Spleen (tissue), 7 donors: ENCODE results near the gene MINK1.
"Not testable (repeated sequence)": the region's sequence is repeated elsewhere in the genome, so short reads cannot be mapped to it uniquely, and the experiment has no call there.

ENCODE experiments used
- POLR2A ChIP-seq, 3 donors: fragments of 450-650 bp; IDR thresholded peaks; one replicate each; pipeline ENCODE4 v1.5.1; 2017; ENCODE audit warnings: antibody characterized with exemption in 3 of 3, mild to moderate bottlenecking in 1 of 3
- POLR2AphosphoS5 ChIP-seq, 3 donors: sonication (generic); formaldehyde crosslinking; IDR thresholded peaks; one replicate each; pipeline ENCODE4 v1.5.1; 2017; ENCODE audit warnings: antibody characterized with exemption in 3 of 3
- TF ChIP-seq, protein P1 (sequence below), 11 experiments: fragments of 200-600 bp in 7 of 11; fragments of 450-650 bp in 4 of 11; sonication (generic) in 4 of 11; IDR thresholded peaks in 8 of 11; conservative IDR thresholded peaks in 3 of 11; 1 replicate in 7 of 11; 2 replicates in 4 of 11; pipeline versions ENCODE4 v1.4.0 to v1.8.0; 2016 to 2021; ENCODE audit warnings: antibody characterized with exemption in 11 of 11, inconsistent platforms in 4 of 11, mild to moderate bottlenecking in 1 of 11
- donor health status: DM: no; HTN: no; CAD: no; lungs with moderate emphysema.
- donor health status: DM: no; HTN: no; CAD: no.
- donor health status: DM: no; HTN: no; CAD: no.

DNA sequence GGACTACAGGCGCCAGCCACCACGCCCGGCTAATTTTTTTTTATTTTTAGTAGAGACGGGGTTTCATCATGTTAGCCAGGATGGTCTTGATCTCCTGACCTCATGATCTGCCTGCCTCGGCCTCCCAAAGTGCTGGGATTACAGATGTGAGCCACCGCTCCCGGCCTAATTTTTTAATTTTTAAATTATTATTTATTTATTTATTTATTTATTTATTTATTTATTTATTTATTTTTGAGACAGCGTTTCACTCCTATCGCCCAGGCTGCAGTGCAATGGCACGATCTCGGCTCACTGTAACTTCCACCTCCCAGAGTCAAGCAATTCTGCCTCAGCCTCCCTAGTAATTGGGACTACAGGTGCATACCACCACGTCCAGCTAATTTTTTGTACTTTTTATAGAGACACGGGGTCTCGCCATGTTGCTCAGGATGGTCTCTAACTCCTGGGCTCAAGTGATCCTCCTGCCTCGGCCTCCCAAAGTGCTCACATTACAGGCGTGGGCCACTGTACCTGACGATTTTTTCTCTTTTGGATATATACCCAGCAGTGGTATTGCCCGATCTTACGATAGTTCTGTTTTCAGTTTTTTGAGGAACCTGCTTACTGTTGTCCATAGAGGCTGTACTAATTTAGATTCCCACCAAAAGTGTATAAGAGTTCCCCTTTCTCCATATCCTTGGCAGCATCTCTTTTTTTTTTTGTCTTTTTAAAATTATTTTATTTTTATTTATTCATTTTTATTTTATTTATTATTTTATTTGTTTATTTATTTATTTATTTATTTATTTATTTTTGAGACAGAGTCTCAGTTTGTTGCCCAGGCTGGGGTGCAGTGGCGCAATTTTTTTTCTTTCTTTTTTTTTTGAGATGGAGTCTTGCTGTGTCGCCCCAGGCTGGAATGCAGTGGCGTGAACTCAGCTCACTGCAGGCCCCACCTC, 36.2 kb downstream of the MINK1 start:
- not testable (repeated sequence) for TF ChIP-seq POLR2AphosphoS5, POLR2A (IDR thresholded peaks at IDR 0.05)
- TF ChIP-seq, protein P1, sequence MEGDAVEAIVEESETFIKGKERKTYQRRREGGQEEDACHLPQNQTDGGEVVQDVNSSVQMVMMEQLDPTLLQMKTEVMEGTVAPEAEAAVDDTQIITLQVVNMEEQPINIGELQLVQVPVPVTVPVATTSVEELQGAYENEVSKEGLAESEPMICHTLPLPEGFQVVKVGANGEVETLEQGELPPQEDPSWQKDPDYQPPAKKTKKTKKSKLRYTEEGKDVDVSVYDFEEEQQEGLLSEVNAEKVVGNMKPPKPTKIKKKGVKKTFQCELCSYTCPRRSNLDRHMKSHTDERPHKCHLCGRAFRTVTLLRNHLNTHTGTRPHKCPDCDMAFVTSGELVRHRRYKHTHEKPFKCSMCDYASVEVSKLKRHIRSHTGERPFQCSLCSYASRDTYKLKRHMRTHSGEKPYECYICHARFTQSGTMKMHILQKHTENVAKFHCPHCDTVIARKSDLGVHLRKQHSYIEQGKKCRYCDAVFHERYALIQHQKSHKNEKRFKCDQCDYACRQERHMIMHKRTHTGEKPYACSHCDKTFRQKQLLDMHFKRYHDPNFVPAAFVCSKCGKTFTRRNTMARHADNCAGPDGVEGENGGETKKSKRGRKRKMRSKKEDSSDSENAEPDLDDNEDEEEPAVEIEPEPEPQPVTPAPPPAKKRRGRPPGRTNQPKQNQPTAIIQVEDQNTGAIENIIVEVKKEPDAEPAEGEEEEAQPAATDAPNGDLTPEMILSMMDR (IDR thresholded peaks at IDR 0.05 in 8 of 11, conservative IDR thresholded peaks at IDR 0.05 in 3 of 11): not testable (repeated sequence)
